Loucy (cell line): ENCODE data around the gene DSC1.

Experiments
- EZH2phosphoT487 ChIP-seq: fragments of 200-600 bp; IDR thresholded peaks from 2 replicates; pipeline ENCODE4 v1.6.1; 2018; ENCODE audit warnings: antibody characterized with exemption, mild to moderate bottlenecking, moderate library complexity, borderline replicate concordance
- TF ChIP-seq, protein P1 (sequence below): fragments of 200-600 bp; sonication (generic); conservative IDR thresholded peaks from 2 replicates; pipeline ENCODE4 v1.5.1; 2014; ENCODE audit warnings: mild to moderate bottlenecking, antibody characterized with exemption, low read length

DNA sequence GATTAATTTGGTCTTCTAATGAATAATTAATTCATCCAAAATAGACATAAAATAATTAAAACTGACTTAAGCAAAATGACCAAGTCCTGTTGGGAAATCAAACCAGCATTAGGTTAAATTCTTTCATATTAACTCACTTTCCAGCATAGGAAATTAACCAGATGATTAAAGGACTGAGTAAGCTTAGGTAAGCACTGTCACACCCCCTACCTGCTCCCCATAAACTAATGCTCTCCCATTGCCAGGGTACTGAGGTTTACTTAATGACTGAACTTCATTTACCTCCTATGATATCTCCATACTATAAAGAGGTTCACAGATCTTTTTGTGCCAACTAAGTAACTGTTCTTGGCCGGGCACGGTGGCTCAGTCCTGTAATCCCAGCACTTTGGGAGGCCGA is 74.1 kb downstream of the DSC1 start:
- TF ChIP-seq, protein P1, sequence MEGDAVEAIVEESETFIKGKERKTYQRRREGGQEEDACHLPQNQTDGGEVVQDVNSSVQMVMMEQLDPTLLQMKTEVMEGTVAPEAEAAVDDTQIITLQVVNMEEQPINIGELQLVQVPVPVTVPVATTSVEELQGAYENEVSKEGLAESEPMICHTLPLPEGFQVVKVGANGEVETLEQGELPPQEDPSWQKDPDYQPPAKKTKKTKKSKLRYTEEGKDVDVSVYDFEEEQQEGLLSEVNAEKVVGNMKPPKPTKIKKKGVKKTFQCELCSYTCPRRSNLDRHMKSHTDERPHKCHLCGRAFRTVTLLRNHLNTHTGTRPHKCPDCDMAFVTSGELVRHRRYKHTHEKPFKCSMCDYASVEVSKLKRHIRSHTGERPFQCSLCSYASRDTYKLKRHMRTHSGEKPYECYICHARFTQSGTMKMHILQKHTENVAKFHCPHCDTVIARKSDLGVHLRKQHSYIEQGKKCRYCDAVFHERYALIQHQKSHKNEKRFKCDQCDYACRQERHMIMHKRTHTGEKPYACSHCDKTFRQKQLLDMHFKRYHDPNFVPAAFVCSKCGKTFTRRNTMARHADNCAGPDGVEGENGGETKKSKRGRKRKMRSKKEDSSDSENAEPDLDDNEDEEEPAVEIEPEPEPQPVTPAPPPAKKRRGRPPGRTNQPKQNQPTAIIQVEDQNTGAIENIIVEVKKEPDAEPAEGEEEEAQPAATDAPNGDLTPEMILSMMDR, result no peak
- TF ChIP-seq EZH2phosphoT487, result no peak
